ENCODE data around the gene GSX2.

GSX2 gene

DNA sequence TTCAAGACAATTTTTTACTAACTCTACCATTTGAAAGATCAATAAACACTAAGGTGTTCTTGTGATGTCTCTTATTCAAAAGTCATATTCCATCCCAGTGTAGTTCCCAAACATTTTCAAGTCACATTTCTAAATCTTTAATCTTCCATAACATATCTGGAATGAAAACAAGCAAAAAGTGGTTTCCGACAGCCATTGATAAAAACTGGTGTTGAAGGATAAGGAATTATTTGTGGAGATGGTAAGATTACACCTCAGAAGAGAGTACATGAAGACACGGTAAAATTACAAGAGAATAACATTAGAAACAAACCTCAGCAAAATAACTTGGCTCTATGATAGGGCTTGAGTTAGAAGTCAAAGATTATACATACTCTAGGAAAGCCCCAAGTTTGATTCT, 39.8 kb upstream of the GSX2 start:
- H3K4me3 ChIP-seq (ENCODE audit: low read length), result no peak overlapping the region
- TF ChIP-seq, protein P1, sequence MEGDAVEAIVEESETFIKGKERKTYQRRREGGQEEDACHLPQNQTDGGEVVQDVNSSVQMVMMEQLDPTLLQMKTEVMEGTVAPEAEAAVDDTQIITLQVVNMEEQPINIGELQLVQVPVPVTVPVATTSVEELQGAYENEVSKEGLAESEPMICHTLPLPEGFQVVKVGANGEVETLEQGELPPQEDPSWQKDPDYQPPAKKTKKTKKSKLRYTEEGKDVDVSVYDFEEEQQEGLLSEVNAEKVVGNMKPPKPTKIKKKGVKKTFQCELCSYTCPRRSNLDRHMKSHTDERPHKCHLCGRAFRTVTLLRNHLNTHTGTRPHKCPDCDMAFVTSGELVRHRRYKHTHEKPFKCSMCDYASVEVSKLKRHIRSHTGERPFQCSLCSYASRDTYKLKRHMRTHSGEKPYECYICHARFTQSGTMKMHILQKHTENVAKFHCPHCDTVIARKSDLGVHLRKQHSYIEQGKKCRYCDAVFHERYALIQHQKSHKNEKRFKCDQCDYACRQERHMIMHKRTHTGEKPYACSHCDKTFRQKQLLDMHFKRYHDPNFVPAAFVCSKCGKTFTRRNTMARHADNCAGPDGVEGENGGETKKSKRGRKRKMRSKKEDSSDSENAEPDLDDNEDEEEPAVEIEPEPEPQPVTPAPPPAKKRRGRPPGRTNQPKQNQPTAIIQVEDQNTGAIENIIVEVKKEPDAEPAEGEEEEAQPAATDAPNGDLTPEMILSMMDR (conservative IDR thresholded peaks at IDR 0.05; ENCODE audit: low read length), result no peak
- DNase-seq (ENCODE audit: low read depth), result no peak

DNA sequence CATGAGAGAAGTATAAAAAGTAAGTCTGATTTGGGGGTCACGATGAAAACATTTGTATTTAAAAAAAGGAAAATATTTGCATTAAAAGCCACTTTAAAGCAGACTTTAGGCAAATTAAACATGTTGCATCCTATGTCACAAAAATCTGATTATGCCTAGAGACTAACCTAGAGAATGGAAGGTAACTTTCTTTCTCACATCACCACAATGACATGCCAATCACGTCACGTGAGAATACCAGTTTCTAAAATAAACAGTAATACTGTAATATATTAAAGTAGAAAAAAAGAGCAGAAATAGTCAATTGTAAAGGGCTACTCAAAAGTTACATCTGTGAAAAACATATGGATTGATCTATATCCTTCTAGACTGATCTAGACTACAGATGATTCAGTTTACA, 38.9 kb upstream of the GSX2 start:
- no peak overlapping the region; the same call in 1 of the 2 replicates for H3K4me3 ChIP-seq (ENCODE audit: low read length)
- TF ChIP-seq, protein P1 (conservative IDR thresholded peaks at IDR 0.05; ENCODE audit: low read length), result no peak

GRCh38 chr4:54061873-54062272, 38.1 kb upstream of the GSX2 start:
- DNase-seq (ENCODE audit: low read depth), result no peak
- peak overlapping the region; percentile 92 for H3K4me3 ChIP-seq (ENCODE audit: low read length)
- TF ChIP-seq, protein P1 (conservative IDR thresholded peaks at IDR 0.05; ENCODE audit: low read length), result no peak

More for the DNA sequence above, 38.9 kb upstream of the GSX2 start:
- DNase-seq (ENCODE audit: low read depth), result no peak

- no peak for DNase-seq (ENCODE audit: low read depth)
- H3K4me3 ChIP-seq (ENCODE audit: low read length), result peak overlapping the region; percentile 92
- TF ChIP-seq, protein P1 (conservative IDR thresholded peaks at IDR 0.05; ENCODE audit: low read length), result no peak
These were observed 37.6 kb upstream of the GSX2 start for GRCh38 chr4:54062392-54062791.

DNA sequence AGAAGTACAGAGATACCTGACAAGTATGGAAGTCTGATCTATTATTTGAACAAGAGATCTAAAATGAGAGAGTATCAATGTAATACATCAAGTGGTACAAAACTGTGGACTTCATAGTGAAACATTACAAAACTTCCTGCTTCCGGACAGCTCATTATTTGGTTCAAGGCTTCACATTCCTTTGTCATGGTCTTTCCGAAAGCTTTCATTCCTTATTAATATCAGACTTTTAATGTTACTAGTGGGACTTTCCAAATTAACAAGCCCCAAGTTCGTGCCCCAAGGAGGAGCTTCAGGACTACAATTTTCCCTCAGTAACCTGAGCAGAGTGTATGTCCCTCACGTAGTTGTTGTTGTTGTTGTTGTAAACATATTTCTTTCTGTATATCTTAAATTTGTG, 36.7 kb upstream of the GSX2 start:
- peak overlapping the region; percentile 92 for H3K4me3 ChIP-seq (ENCODE audit: low read length)
- TF ChIP-seq, protein P1 (conservative IDR thresholded peaks at IDR 0.05; ENCODE audit: low read length), result no peak
- peak; percentile 69 for DNase-seq (ENCODE audit: low read depth)

DNA sequence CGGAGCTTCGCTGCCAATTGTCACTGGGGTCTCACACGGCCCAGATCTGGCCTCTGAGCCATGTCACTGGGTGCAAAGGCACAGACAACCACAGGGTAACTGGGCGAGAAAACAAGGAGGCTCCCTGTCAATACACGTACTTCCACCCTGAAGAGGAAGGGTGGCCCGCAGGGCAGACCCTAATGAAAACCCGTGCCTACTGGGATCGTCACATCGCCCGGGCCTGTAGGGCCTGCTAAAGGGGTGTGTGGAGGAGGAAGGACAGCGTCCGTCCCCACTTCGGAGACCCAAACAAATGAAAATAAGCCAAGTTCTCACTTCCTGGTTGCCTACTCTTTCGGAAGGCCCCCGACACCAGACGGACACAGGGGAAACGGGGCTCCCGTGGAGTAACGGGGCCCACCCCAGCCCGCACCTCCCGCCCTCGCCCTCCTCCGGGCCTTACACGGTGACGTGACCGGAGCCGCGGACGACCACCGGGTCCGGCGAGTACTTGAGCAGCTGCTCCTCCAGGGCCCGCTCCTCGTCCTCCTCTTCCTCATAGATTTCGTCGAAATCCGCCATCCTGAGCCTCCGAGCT, 36.1 kb upstream of the GSX2 start:
- TF ChIP-seq, protein P1 (conservative IDR thresholded peaks at IDR 0.05; ENCODE audit: low read length), result no peak
- peak overlapping the region; percentile 92 for H3K4me3 ChIP-seq (ENCODE audit: low read length)
- DNase-seq (ENCODE audit: low read depth), result peak; percentile 29

DNA sequence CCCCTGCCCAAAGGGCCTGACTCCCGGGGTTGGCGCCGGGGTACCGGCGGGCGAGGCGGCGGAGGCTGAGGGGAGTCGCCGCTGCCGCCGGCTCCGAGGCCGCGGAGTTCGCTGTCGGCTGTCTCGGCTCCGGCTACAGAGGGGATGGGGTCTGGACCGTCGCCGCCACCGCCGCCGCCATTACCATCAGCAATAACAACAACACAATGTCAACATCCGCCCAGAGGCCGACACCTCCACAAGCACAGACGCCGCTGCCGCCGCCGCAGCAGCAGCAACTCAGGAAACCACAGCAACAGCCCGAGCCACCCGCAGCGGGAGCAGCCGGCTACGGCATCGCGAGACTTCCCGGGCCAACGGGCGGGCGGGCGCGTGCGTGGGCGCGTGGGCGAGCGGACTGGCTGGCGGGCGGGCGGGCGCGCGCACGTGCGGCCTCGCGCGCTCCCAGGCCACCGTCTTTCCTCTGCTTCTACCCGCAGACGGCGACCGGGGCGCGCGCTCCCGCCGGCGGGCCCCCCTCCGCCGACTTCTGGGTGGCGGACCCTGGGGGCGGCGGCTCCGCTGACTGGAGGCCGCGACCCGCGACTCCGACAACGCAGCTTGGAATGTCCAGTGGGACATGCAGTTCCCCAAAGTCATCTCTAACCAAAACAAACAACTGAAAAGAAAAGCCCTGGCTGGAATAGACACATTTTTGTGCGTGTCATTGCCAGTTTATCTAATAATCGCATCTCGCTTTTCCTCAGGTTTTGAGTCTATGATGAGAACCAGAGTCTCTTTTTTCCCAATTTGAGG, 35.4 kb upstream of the GSX2 start, which contains the start of gene CHIC2:
Gene CHIC2 (minus strand): TSS at position 289 of the 795 bp plus-strand sequence. CDS start 305 bp downstream, outside the sequence.
- peak; percentile 96 for DNase-seq (ENCODE audit: low read depth)
- H3K4me3 ChIP-seq (ENCODE audit: low read length), result peak within 1 kb of the TSS; percentile 92
- TF ChIP-seq, protein P1 (conservative IDR thresholded peaks at IDR 0.05; ENCODE audit: low read length), result no peak
